C4-2B (cell line): ENCODE measurements around the gene GABRG3.

Source experiments
- H3K27ac ChIP-seq: fragments of 450-650 bp; 2 replicates; pipeline ENCODE4 v1.5.1; 2017
- ZFX ChIP-seq: fragments of 450-650 bp; IDR thresholded peaks from 2 replicates; pipeline ENCODE4 v1.6.1; 2017
- TF ChIP-seq, protein P1 (sequence below): fragments of 450-650 bp; conservative IDR thresholded peaks from 2 replicates; pipeline ENCODE4 v1.5.1; 2017; ENCODE audit warnings: mild to moderate bottlenecking

GABRG3 gene

DNA sequence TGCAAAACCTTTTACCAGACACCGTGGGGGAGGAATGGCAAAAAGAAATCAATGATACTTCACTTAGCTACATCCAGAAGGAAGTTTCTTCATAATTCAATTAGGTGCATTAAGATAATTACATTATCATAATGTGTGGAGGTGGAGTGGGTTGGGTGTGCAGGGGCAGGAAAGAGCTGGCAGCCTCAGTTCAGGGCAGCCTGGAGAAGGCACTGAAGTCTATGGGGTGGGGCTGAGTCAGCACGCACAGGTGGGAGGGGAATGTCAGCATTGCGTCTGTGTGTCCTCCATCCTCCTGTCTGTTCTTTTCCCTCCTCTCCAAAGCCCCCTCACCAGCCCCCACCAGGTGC, 278.8 kb downstream of the GABRG3 start:
- TF ChIP-seq, protein P1, sequence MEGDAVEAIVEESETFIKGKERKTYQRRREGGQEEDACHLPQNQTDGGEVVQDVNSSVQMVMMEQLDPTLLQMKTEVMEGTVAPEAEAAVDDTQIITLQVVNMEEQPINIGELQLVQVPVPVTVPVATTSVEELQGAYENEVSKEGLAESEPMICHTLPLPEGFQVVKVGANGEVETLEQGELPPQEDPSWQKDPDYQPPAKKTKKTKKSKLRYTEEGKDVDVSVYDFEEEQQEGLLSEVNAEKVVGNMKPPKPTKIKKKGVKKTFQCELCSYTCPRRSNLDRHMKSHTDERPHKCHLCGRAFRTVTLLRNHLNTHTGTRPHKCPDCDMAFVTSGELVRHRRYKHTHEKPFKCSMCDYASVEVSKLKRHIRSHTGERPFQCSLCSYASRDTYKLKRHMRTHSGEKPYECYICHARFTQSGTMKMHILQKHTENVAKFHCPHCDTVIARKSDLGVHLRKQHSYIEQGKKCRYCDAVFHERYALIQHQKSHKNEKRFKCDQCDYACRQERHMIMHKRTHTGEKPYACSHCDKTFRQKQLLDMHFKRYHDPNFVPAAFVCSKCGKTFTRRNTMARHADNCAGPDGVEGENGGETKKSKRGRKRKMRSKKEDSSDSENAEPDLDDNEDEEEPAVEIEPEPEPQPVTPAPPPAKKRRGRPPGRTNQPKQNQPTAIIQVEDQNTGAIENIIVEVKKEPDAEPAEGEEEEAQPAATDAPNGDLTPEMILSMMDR, result no peak
- no peak for TF ChIP-seq ZFX
- H3K27ac ChIP-seq, result no peak overlapping the region

DNA sequence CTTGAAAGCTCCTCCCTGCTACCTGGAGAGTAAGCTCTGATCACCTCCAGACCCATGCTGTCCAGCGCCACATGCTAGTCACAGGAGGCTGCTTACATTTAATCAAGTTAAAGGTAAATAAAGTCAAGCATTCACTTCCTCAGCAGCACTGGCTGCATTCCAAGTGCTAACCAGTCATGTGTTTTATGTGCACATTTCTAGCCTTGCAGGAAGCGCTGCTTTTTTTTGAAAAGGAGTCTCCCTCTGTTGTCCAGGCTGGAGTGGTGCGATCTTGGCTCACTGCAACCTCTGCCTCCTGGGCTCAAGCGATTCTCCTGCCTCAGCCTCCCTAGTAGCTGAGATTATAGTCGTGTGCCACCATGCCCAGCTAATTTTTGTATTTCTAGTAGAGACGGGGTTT, 279.2 kb downstream of the GABRG3 start:
- no peak overlapping the region for H3K27ac ChIP-seq
- TF ChIP-seq ZFX, result no peak
- TF ChIP-seq, protein P1, result peak; percentile 38

DNA sequence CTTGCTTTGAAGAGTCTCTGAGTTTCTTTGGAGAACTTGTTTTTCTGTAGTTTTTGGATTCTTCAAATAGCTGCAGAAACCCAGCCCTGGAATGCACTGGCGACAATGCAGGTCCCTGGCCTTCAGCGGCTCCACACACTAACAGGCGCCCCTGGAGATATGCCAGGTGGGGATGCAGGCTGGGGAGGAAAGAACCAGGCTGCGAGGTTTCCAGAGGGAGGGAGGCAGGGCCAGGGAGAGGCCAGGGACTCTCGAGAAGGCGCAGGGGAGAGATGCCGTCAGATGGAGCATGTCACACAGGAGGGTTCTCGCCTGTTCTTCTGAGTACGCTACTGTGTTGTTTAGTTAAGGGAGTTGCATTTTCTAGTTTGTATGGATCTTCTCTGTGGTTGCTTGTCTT, 283.1 kb downstream of the GABRG3 start:
- TF ChIP-seq, protein P1, result no peak
- no peak for TF ChIP-seq ZFX
- H3K27ac ChIP-seq, result no peak overlapping the region

DNA sequence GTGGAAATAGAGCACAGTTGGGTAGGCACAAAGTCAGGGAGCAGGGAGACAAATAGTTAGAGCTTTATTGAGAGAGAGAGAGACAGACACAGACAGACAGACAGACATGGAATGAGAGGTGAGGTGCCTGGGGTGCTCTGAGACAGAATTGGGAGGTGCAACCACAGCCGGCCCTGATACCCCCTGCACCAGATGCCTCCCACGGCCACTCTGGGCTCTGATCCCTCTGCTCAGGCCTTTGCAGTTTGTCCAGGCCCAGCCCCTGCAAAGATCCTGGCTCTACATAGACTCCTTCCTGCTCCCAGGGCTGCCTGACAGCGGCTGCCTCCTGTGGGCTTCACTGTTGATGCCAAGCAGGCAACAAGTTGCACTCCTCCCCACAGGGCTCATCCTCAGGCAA, 283.8 kb downstream of the GABRG3 start:
- no peak overlapping the region for H3K27ac ChIP-seq
- TF ChIP-seq, protein P1, result no peak
- TF ChIP-seq ZFX, result no peak

DNA sequence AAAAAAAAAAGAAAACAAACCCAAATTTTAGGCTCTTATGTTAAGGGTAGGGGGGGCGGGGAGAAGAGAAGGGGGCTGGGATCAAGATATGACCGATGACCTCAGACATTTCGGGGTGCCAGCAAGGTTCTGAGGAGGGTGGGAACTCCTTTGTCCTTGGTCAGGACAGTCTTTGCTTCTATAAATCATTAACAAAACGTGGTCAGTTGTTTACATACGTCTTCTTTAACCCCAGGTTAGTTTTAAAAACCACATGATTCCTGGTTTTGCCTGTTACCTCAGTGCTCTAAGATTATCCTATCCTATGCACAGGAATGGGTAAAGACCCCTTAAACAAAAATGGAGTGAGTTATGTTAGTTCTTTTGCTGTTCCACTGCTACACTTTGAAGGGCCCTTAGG, 285.5 kb downstream of the GABRG3 start:
- TF ChIP-seq ZFX, result no peak
- TF ChIP-seq, protein P1, result no peak
- H3K27ac ChIP-seq, result no peak overlapping the region

DNA sequence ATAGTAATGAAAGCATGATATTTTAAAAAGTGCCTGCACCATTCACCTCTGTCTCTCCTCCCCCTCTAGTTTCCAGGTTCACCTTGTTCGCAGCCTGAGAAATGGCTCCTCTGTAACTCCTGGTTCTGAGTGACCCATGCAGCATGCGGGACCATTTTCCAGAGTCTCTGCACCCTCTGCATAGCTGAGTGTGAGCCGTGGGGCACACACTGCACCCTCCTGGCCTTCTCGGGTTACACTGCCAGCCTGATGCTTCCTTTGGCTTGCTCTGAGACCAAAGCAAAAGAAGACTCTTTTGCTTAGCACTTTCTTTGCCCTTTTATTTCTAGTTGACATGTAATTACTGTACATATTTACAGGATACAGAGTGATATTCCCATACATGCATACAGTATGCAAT, 287.3 kb downstream of the GABRG3 start:
- no peak overlapping the region for H3K27ac ChIP-seq
- TF ChIP-seq, protein P1, result no peak
- no peak for TF ChIP-seq ZFX

DNA sequence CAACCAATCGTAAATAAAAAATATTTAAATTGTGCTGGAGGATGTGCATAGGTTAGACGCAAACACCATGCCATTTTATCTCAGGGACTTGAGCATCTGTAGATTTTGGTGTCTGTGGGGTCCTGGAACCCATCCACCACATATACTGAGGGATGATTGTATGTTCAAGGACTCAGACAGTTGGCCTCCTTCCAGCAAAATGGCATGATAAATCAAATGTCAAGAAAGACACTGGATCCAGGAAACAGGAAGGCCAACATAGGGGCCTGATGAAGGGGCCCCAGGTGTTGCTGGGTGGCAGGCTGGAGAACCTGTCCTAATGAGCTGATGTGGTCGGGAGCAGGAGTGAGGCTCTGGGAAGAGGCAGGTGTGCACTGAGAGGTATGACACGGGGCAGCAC, 289.5 kb downstream of the GABRG3 start:
- no peak overlapping the region for H3K27ac ChIP-seq
- no peak for TF ChIP-seq ZFX
- TF ChIP-seq, protein P1, result no peak
